Esophagus muscularis mucosa (tissue), 4 donors: ENCODE results near the gene LHPP.

Experiments used
- CTCF ChIP-seq, 3 experiments: fragments of 200-600 bp in 2 of 3; fragments of 450-650 bp in 1 of 3; sonication (generic) in 2 of 3; IDR thresholded peaks; one replicate each; pipeline ENCODE4 v1.5.1; 2017 to 2019; ENCODE audit warnings: antibody characterized with exemption in 3 of 3, mild to moderate bottlenecking in 2 of 3, moderate library complexity in 1 of 3
- EP300 ChIP-seq: sonication (generic); formaldehyde crosslinking; IDR thresholded peaks from one replicate; pipeline ENCODE4 v1.6.1; 2017; ENCODE audit warnings: antibody characterized with exemption
- POLR2A ChIP-seq: fragments of 450-650 bp; IDR thresholded peaks from one replicate; pipeline ENCODE4 v1.6.1; 2017; ENCODE audit warnings: antibody characterized with exemption, moderate library complexity, mild to moderate bottlenecking, low read depth
- POLR2AphosphoS5 ChIP-seq, 2 donors: sonication (generic); formaldehyde crosslinking; IDR thresholded peaks; one replicate each; pipeline ENCODE4 v1.6.1; 2017; ENCODE audit warnings: antibody characterized with exemption in 2 of 2

DNA sequence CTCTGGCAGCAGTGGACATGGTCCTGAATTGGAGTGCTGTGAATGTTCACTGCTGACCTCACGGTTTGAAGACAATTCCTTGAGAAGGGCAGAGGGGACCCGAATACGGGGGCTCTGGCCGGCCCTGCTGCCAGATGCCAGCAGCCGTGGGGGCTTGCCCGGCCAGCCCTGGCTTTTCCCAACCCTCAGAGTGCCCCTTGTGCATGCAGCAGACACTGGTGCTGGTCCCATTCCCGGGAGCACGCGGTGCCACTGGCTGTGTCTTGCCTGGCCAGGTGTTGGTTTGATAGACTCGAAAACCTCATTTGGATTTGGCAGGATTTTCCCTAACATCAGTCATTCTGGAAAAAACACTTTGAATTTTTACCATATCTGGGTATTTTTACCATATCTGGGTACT, 49.1 kb downstream of the LHPP start:
- TF ChIP-seq POLR2A: no peak
- TF ChIP-seq CTCF (IDR thresholded peaks at IDR 0.05): no peak
- no peak for TF ChIP-seq POLR2AphosphoS5 (IDR thresholded peaks at IDR 0.05)
- no peak for TF ChIP-seq EP300
